SK-MEL-5 (cell line): Measurements from ENCODE around the gene PAPSS2. TPM values are rescaled to one million over a fixed set of nuclear protein-coding genes. Genes with fewer than 3 reads are reported as not detected.

ENCODE experiments used
- DNase-seq: peaks from one replicate; pipeline ENCODE4 v3.0.0-alpha.2; 2016; ENCODE audit warnings: low read depth, low spot score
- in situ Hi-C: cut with HindIII; loops from 2 replicates; pipeline ENCODE4 v1.10.0; 2016; ENCODE audit warnings: low sequenced_read_pairs, high pct_unique_total_duplicates, low pct_unique_long_range_greater_than_20kb
- total RNA-seq: library from RNA; depleted of rRNA; stranded (reverse); fragments of >200 nt; shearing (Covaris generic); gene quantifications from 2 replicates; pipeline ENCODE4 v1.2.3, GENCODE V29; 2014

Gene PAPSS2
- total RNA-seq, 1 experiment from 2014 or later = 69.3 TPM

GRCh38 chr10:87685832-87686574, 26.3 kb downstream of the PAPSS2 start:
- in situ Hi-C loops = no loop called here
- no peak for DNase-seq

- in situ Hi-C loops = no loop called here
- DNase-seq = no peak
These were observed 31.9 kb downstream of the PAPSS2 start for GRCh38 chr10:87691506-87692070.

GRCh38 chr10:87692956-87693484, 33.3 kb downstream of the PAPSS2 start:
- in situ Hi-C loops = no loop called here
- DNase-seq = no peak

- in situ Hi-C loops = no loop called here
- no peak for DNase-seq
These were observed 34.5 kb downstream of the PAPSS2 start for GRCh38 chr10:87694011-87694794.

GRCh38 chr10:87695074-87695473, 35.4 kb downstream of the PAPSS2 start:
- in situ Hi-C loops = no loop called here

GRCh38 chr10:87696922-87697745, 37.5 kb downstream of the PAPSS2 start:
- in situ Hi-C loops = no loop called here
- DNase-seq = no peak

More at GRCh38 chr10:87695074-87695473, 35.4 kb downstream of the PAPSS2 start:
- DNase-seq = no peak

- in situ Hi-C loops = no loop called here
- DNase-seq = no peak
These were observed 40.5 kb downstream of the PAPSS2 start for GRCh38 chr10:87700031-87700796.

- no peak for DNase-seq
- in situ Hi-C loops = no loop called here
These were observed 42.7 kb downstream of the PAPSS2 start for GRCh38 chr10:87702260-87702972.

- in situ Hi-C loops = no loop called here
- no peak for DNase-seq
These were observed 43.3 kb downstream of the PAPSS2 start for GRCh38 chr10:87702973-87703294.

- in situ Hi-C loops = no loop called here
These were observed 44.1 kb downstream of the PAPSS2 start for GRCh38 chr10:87703771-87704170.

GRCh38 chr10:87705339-87705738, 45.7 kb downstream of the PAPSS2 start:
- in situ Hi-C loops = no loop called here

More at GRCh38 chr10:87703771-87704170, 44.1 kb downstream of the PAPSS2 start:
- no peak for DNase-seq

GRCh38 chr10:87706731-87707130, 47.1 kb downstream of the PAPSS2 start:
- in situ Hi-C loops = no loop called here
- no peak for DNase-seq

More at GRCh38 chr10:87705339-87705738, 45.7 kb downstream of the PAPSS2 start:
- no peak for DNase-seq

- DNase-seq = no peak
- in situ Hi-C loops = no loop called here
These were observed 47.6 kb downstream of the PAPSS2 start for GRCh38 chr10:87707254-87707653.

GRCh38 chr10:87712913-87713616, 53.4 kb downstream of the PAPSS2 start:
- in situ Hi-C loops = no loop called here

GRCh38 chr10:87713707-87714106, 54.0 kb downstream of the PAPSS2 start:
- in situ Hi-C loops = no loop called here
- DNase-seq = no peak

More at GRCh38 chr10:87712913-87713616, 53.4 kb downstream of the PAPSS2 start:
- no peak for DNase-seq
